Panc1 (cell line): ENCODE results near the gene ENTPD3. TPM values are rescaled to one million over a fixed set of nuclear protein-coding genes. Genes with fewer than 3 reads are reported as not detected.
A peak's percentile ranks its signal among the peaks of the same experiment; 100 is the strongest.

ENCODE experiments used
- ATAC-seq: fragments of 200-7000 bp; cut with Tn5 transposase; 2 replicates; pipeline ENCODE4 v1.9.1; 2020; ENCODE audit warnings: mild to moderate bottlenecking, moderate library complexity
- BruUV-seq: library from RNA; stranded (reverse); fragments of 400-500 nt; replicated peaks from 2 replicates; lab custom pipeline; 2021; lab: Mats Ljungman, UMichigan
- CTCF ChIA-PET: fragments of 300-600 bp; sonication (Branson Sonifier 250); formaldehyde crosslinking; loops from one replicate; lab custom pipeline; 2022; ENCODE audit warnings: antibody characterized with exemption; lab: Charles Lee
- POLR2A ChIA-PET: fragments of 300-600 bp; sonication (Branson Sonifier 250); formaldehyde crosslinking; loops from one replicate; lab custom pipeline; 2022; ENCODE audit warnings: antibody characterized with exemption; lab: Charles Lee
- DNase-seq: peaks from one replicate; pipeline ENCODE4 v3.0.0-alpha.2; 2010; ENCODE audit warnings: low read depth, low spot score
- H3K27ac ChIP-seq: 2 replicates; pipeline ENCODE4 v1.5.1; 2011; ENCODE audit warnings: mild to moderate bottlenecking, low read length, inconsistent platforms
- H3K27me3 ChIP-seq: fragments of 200-500 bp; sonication (Bioruptor generic); 2 replicates; pipeline ENCODE4 v1.6.0; 2014; ENCODE audit warnings: low read length, inconsistent platforms; ENCODE audit not compliant: control insufficient read depth, insufficient read depth
- H3K36me3 ChIP-seq: fragments of 200-500 bp; sonication (Bioruptor generic); 2 replicates; pipeline ENCODE4 v1.5.1; 2014; ENCODE audit warnings: inconsistent platforms, mild to moderate bottlenecking, low read length, moderate library complexity; ENCODE audit not compliant: control insufficient read depth, insufficient read depth
- H3K4me1 ChIP-seq: 2 replicates; pipeline ENCODE4 v1.5.1; 2011; ENCODE audit warnings: inconsistent platforms, mild to moderate bottlenecking, low read length, moderate library complexity; ENCODE audit not compliant: control insufficient read depth, insufficient read depth
- H3K4me3 ChIP-seq, 2 experiments: 2 replicates each; pipeline ENCODE4 v1.5.1; 2011 to 2012; ENCODE audit warnings: low read depth in 2 of 2, low read length in 2 of 2, mild to moderate bottlenecking in 2 of 2, inconsistent platforms in 1 of 2, moderate library complexity in 1 of 2
- H3K9me3 ChIP-seq: fragments of 200-500 bp; sonication (Bioruptor generic); 2 replicates; pipeline ENCODE4 v1.5.1; 2014; ENCODE audit warnings: low read depth, mild to moderate bottlenecking, inconsistent platforms, low read length, moderate library complexity; ENCODE audit not compliant: control insufficient read depth, insufficient read depth
- CTCF ChIP-seq: fragments of 450-650 bp; IDR thresholded peaks from 2 replicates; pipeline ENCODE4 v1.5.1; 2017; ENCODE audit warnings: mild to moderate bottlenecking
- POLR2AphosphoS5 ChIP-seq: IDR thresholded peaks from 2 replicates; pipeline ENCODE4 v1.6.1; 2012; ENCODE audit warnings: mild to moderate bottlenecking, low read depth, low read length, moderate library complexity
- SIN3A ChIP-seq: IDR thresholded peaks from 2 replicates; pipeline ENCODE4 v1.6.1; 2012; ENCODE audit warnings: low read depth, mild to moderate bottlenecking, low read length, moderate library complexity, borderline replicate concordance; ENCODE audit not compliant: insufficient read depth
- TCF7L2 ChIP-seq: IDR thresholded peaks from 2 replicates; pipeline ENCODE4 v1.6.1; 2011; ENCODE audit warnings: mild to moderate bottlenecking, low read depth, low read length, inconsistent platforms
- in situ Hi-C: cut with HindIII; loops from 2 replicates; pipeline ENCODE4 v1.10.0; 2016; ENCODE audit warnings: low sequenced_read_pairs, low pct_unique_long_range_greater_than_20kb
- intact Hi-C: fragments of 100-400 bp; cut with micrococcal nuclease; formaldehyde crosslinking; loops from one replicate; pipeline ENCODE4 v1.10.0; 2022; ENCODE audit not compliant: unreplicated experiment
- total RNA-seq: library from RNA; stranded (reverse); gene quantifications from one replicate; pipeline ENCODE4 v1.2.1, GENCODE V29; 2021; ENCODE audit not compliant: unreplicated experiment
- TF ChIP-seq, protein P1 (sequence below), 2 experiments: IDR thresholded peaks; 2 replicates each; pipeline ENCODE4 v1.6.1; 2011 to 2012; ENCODE audit warnings: low read depth in 2 of 2, control low read depth in 1 of 2, low read length in 1 of 2, mild to moderate bottlenecking in 1 of 2, moderate library complexity in 1 of 2; ENCODE audit not compliant: insufficient read depth in 1 of 2

ENTPD3 gene
- total RNA-seq, 1 experiment from 2014 or later = not detected

GRCh38 chr3:40432793-40433192 is 45.8 kb downstream of the ENTPD3 start:
- H3K27me3 ChIP-seq = no peaks in the 10 kb centered on the region
- intact Hi-C loops (loop anchor here (2.0 kb wide), 1 partner anchor 106 kb away; no protein-coding TSS in a partner anchor), in situ Hi-C loops (no loop called here)
- ChIA-PET POLR2A (no interaction called here), CTCF (no interaction called here)
- TF ChIP-seq, protein P1, sequence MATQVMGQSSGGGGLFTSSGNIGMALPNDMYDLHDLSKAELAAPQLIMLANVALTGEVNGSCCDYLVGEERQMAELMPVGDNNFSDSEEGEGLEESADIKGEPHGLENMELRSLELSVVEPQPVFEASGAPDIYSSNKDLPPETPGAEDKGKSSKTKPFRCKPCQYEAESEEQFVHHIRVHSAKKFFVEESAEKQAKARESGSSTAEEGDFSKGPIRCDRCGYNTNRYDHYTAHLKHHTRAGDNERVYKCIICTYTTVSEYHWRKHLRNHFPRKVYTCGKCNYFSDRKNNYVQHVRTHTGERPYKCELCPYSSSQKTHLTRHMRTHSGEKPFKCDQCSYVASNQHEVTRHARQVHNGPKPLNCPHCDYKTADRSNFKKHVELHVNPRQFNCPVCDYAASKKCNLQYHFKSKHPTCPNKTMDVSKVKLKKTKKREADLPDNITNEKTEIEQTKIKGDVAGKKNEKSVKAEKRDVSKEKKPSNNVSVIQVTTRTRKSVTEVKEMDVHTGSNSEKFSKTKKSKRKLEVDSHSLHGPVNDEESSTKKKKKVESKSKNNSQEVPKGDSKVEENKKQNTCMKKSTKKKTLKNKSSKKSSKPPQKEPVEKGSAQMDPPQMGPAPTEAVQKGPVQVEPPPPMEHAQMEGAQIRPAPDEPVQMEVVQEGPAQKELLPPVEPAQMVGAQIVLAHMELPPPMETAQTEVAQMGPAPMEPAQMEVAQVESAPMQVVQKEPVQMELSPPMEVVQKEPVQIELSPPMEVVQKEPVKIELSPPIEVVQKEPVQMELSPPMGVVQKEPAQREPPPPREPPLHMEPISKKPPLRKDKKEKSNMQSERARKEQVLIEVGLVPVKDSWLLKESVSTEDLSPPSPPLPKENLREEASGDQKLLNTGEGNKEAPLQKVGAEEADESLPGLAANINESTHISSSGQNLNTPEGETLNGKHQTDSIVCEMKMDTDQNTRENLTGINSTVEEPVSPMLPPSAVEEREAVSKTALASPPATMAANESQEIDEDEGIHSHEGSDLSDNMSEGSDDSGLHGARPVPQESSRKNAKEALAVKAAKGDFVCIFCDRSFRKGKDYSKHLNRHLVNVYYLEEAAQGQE (IDR thresholded peaks at IDR 0.05; ENCODE audit: insufficient read depth in 1 of 2, low read depth in 2 of 2, low read length in 1 of 2) = no peak
- TF ChIP-seq SIN3A = no peak
- TF ChIP-seq CTCF = no peak
- no peak for TF ChIP-seq POLR2AphosphoS5
- no peak for TF ChIP-seq TCF7L2
- no TSS peak for BruUV-seq
- no peak for DNase-seq
- H3K4me1 ChIP-seq = no peaks in the 10 kb centered on the region
- H3K27ac ChIP-seq = no peak overlapping the region
- no peak overlapping the region for H3K4me3 ChIP-seq
- H3K36me3 ChIP-seq = no peaks in the 10 kb centered on the region
- H3K9me3 ChIP-seq = no peaks in the 10 kb centered on the region
- no peak for ATAC-seq

DNA sequence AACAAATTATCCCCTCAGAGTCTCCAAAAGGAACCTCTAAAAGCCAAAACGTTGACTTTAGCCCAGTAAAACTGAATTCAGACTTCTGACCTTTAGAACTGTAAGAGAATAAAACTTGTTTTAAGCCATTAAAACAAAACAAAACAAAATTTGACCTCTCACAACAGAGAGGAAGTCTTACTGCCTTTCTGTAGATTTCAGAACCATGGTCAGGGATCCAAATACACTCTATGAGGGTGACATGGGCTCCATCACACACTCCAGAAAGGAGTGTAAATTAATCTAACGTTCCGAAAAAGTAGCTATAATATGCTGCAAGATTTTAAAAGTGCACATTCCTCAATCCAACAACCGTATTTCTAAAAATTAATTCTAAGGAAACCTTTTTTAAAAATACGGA is 50.9 kb downstream of the ENTPD3 start:
- no TSS peak for BruUV-seq
- Histone ChIP-seq H3K36me3 (no peaks in the 10 kb centered on the region), H3K4me3 (no peak overlapping the region), H3K4me1 (no peaks in the 10 kb centered on the region), H3K27ac (no peak overlapping the region), H3K9me3 (no peaks in the 10 kb centered on the region), H3K27me3 (no peaks in the 10 kb centered on the region)
- no peak for TF ChIP-seq TCF7L2
- TF ChIP-seq, protein P1 (IDR thresholded peaks at IDR 0.05; ENCODE audit: insufficient read depth in 1 of 2, low read depth in 2 of 2, low read length in 1 of 2) = peak; percentile 57 to 73; a peak in 2 of 4 replicates
- in situ Hi-C loops (no loop called here), intact Hi-C loops (no loop called here)
- DNase-seq (no peak), ATAC-seq (no peak)
- CTCF ChIA-PET = interaction anchor here (0.7 kb wide), 1 partner anchor 88 kb away, joined by 4 read pairs; no protein-coding TSS in a partner anchor
- POLR2A ChIA-PET = no interaction called here
